CD4-positive, alpha-beta T cell treated with Interleukin-2 at 100 ng/mL for 4 hours (primary cell): Measurements from ENCODE around the gene ETNK1.

ENCODE experiments used
- DNase-seq: peaks from one replicate; pipeline ENCODE4 v3.0.0-alpha.2; 2020; ENCODE audit warnings: low spot score

The ETNK1 gene

DNA sequence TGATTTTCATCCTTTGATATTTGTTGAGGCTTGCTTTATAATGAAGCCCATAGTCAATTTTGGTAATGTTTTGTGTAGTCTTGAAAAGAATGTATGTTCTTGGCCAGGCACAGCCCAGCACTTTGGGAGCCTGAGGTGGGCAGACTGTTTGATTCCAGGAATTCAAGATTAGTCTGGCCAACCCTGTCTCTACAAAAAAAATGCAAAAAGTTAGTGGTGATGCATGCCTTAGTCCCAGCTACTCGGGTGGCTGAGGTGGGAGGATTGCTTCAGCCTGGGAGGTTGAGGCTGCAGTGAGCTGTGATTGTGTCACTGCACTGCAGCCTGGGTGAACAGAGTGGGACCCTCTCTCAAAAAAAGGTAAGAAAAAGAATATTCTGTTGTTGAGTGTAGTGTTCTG is 10.8 kb downstream of the ETNK1 start:
- DNase-seq = no peak

DNA sequence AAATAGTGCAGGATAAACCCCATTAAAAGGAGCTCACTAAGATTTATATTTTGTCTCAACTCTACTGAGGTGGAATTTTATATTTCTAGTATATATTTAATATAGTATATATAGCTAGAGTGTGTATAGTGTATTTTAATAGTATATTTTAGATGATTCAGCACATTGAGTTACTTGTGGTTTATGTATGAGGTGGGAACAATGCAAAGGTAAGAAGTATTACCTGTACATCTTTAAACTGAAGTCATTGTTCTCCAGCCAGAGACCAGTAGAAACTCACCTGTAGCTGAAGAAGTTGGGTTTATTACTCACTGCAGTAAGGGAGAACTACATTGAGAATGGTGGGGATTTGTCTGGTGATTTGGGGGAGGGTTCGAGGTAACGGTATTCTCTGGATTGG is 15.9 kb downstream of the ETNK1 start:
- DNase-seq = no peak

- DNase-seq = no peak
These were observed 16.5 kb downstream of the ETNK1 start for GRCh38 chr12:22641353-22642053.

DNA sequence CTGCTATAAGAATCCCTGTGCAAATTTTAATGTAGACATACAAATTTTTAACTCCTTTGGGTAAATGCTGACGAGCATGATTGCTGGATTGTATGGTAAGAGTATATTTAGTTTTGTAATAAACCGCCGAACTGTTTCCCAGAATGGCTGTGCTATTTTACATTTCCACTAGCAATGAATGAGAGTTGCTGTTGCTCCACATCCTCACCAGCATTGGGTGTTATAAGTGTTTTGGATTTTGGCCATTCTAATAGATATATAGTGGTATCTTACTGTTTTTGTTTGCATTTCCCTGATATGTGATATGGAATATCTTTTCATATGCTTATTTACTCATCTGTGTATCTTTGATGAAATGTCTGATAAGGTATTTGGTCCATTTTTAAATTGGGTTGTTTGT is 23.7 kb downstream of the ETNK1 start:
- DNase-seq = no peak

DNA sequence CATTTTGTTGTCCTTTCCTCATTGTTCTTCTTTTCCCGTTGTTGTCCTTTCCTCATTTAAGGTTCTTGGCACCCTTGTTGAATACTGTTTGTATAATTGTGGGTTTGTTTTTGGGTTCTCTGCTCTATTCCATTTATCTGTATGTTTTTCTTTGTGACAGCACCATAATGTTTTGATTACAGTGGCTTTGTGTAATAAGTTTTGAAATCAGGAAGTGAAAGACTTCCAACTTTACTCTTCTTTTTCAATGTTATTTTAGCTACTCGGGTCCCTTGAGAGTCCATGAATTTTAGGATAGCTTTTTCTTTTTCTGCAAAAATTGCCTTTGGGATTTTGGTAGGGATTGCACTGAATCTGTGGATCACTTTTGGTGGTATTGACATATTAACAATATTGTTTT is 28.1 kb downstream of the ETNK1 start:
- DNase-seq = no peak

- DNase-seq = no peak
These were observed 28.8 kb downstream of the ETNK1 start for GRCh38 chr12:22653791-22654190.

GRCh38 chr12:22656376-22656775 is 31.4 kb downstream of the ETNK1 start:
- DNase-seq = no peak

DNA sequence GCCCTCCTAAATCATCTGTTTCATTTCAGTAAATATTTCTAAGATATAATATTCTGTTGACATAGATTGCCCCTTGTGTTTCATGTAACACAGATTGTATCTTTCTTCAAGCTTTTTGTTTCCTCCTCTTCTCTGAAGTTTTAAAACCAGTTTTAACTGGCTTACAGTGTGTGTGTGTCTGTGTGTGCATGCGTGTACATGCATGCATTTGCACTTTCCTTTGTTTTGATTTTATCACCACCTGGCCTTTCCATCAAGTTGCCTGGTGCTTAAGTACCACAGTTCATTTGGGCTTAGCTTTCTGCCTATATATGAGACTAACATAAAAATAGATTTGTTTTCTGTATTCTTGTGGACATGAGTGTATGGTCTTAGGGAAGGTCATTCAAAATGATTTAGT is 31.9 kb downstream of the ETNK1 start:
- no peak for DNase-seq

DNA sequence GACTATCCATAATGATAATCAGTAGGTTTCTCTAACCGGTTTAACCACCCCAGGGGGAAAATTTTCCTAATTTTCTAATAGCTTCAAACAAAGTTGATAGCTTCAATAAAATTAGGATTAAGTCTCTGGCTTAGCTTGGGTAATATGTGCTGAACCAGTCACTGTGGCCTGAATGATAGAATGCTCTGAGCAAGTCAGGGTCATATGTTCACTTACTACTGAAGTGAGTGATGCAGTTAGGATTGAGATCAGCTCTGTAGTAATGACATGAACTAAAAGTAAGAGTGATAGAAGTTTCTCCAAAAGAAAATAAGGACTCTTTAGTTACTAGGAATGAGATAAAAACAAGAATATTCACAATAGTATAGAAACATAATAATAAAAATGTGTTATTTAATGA is 32.6 kb downstream of the ETNK1 start:
- DNase-seq = no peak

DNA sequence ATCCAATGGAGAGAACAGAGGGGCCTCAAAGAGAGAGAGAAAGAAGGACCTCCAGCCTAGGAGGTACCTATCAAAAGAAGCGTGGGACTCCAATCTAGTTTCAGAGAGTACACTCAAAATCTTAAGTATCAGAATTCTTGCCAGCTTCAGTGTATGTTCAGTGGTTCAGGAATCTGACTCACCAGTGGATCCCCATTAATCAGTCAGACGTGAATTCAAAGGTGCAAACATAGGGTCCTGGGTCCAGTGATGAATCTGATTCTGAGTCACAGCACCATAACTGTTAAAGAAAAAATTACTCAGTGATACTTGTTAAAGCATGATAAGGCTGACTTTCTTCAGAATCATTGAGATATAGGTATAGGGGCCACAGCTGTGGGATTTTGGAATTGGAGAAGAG is 33.2 kb downstream of the ETNK1 start:
- peak; percentile 32 for DNase-seq

DNA sequence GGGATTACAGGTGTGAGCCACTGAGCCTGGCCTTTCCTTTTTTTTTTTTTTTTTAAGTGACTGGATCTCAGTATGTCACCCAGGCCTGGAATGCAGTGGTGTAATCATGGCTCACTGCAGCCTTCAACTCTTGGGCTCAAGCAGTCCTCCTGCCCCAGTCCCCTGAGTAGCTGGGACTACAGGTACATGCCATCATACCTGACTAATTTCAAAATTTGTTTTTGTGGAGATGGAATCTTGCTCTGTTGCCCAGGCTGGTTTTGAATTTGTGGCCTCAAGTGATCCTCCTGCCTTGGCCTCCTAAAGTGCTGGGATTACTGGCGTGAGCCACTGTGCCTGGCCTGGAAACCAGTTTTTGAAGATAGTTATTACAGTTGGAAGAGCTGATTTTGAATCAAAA is 37.4 kb downstream of the ETNK1 start:
- DNase-seq = no peak

DNA sequence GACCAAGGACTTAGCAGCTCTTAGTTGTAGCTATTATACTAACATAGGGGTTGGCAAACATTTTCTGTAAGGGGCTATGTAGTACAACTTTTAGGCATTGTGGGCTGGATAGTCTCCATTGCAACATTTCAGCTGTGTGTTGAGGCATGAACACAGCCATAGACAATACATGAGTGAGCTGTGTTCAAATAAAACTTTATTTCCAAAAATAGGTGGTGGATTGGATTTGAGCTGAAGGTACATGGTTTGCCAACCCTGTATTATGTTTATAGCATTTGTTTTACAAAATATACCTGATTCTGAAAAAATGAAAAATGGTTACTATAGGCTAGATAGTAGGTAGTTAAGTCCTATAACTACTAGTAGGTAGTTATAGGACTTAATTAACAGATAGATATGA is 40.5 kb downstream of the ETNK1 start:
- no peak for DNase-seq

- DNase-seq = no peak
These were observed 42.2 kb downstream of the ETNK1 start for GRCh38 chr12:22667122-22667521.

DNA sequence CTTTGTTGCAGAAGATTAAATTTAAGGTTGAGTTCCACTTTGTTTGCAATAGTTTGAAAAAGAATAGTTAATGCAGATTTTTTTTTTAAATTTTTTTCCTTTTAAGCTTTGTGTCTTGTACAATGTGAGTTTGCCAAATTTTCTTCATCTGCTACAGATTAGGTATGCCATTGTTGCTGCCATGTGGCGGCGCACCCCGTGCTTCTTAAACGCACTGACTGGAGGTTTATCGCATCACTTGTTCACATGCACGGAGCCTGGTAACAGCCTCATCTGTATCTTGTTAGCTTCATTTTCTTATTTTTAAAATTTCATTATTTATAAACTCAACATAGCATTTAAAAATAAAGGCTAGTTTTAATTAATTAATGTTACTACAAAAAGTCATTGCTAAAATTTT is 43.5 kb downstream of the ETNK1 start:
- DNase-seq = no peak

DNA sequence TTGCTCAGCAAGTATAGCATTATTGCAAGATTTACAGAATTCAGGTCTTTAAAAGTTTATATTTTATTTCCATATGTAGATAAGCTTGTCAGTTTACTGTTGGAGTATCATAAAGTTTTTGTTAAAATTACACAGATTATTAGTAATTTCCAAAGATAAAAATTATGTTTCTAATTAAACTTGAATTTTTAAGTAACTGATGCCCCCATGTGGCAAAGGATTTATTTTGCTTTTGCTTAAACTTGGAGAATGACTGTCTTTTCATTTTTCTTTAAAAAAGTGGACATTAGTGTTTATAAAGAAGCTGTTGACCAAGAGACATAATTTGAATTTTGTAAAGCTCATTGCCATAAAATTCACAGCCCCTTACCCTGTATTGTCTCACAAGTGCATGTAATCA is 45.8 kb downstream of the ETNK1 start:
- no peak for DNase-seq

DNA sequence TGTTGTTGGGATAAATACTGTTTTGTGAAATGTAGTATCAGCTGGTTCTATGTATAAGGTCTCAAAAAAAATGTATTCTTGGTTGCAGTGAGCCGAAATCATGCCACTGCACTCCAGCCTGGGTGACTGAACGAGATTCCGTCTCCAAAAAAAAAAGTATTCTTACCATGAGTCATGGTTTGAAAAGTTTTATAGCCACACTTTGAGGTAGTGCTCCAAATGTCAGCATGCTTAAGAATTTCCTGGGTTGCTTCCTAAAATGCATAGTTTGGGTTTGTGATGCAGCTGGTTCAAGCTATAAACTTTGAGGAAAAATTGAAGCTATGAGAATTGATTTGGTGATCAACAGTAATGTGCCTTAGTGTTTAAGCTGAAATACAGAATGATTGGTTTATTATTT is 48.0 kb downstream of the ETNK1 start:
- DNase-seq = no peak

GRCh38 chr12:22677781-22678574 is 53.0 kb downstream of the ETNK1 start:
- DNase-seq = no peak

GRCh38 chr12:22682663-22683062 is 57.7 kb downstream of the ETNK1 start:
- DNase-seq = no peak

GRCh38 chr12:22683131-22683530 is 58.2 kb downstream of the ETNK1 start:
- DNase-seq = no peak

DNA sequence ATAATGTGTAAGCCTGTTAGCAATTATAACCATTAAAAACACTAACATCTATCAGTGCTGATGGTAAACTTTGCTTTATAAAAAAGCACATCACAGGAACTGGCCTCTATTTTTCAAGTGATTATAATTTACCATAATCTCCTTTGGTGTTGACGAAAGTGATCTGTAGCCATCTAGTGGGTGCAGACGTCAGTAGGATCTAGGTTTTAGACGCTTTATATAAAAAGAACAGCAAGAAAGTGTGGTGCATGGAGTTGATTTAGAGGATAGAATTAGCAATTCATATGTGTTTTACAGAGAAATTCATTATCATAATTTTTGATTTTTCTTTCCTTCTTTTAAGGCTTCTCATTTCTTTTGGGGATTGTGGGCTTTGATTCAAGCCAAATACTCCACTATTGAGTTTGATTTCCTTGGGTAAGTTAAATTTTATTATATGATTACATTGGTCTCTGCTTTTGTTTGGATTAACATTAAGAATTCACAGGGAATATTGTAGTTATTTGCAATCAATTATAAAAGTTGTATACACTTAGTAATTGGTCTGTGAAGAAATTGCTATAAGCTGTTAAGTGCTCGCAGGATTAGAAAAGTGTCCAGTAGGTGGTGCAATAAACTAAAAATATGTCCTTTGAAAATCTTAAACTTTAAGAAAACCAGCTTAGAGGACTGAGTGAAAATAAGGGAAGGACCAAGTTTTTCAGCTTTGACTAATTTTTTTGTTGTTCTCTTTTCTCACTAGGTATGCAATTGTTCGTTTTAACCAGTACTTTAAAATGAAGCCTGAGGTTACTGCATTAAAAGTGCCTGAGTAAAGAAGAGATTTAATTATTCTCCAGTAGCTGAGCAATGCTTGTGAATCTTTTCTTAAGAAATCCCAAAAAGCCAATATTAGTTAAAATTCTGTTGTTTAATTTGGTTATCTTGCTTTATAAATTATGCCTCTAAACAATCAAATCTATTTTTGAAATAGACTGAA is 59.5 kb downstream of the ETNK1 start:
- peak; percentile 45 for DNase-seq

DNA sequence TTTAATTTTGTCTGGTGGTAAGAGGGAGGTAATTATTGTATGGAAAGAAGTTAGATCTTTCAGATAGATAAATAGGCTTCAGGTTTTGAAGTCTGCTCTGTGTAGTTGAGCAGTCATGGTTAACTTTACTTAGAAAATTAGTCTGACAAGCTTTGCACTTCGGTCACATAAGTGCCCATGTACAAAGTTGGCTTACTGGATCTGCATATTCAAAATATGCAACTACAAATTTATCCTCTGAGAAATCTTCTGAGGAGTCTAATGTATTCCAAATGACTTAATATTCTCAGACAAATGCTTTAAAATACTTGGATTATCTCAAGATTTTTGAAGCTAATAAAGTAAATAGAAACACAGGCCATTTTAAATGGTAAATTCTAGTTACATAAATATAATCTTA is 61.2 kb downstream of the ETNK1 start:
- no peak for DNase-seq

- peak; percentile 18 for DNase-seq
These were observed 62.5 kb downstream of the ETNK1 start for GRCh38 chr12:22687361-22688076.
